CD4-positive, alpha-beta T cell treated with Interleukin-4 for 1 hour (primary cell): Measurements from ENCODE around the gene CA11.
"Not testable (repeated sequence)": the region's sequence is repeated elsewhere in the genome, so short reads cannot be mapped to it uniquely, and the experiment has no call there.

Source experiments
- DNase-seq, 2 donors: peaks; one replicate each; pipeline ENCODE4 v3.0.0-alpha.2; 2020 to 2022

Gene CA11

DNA sequence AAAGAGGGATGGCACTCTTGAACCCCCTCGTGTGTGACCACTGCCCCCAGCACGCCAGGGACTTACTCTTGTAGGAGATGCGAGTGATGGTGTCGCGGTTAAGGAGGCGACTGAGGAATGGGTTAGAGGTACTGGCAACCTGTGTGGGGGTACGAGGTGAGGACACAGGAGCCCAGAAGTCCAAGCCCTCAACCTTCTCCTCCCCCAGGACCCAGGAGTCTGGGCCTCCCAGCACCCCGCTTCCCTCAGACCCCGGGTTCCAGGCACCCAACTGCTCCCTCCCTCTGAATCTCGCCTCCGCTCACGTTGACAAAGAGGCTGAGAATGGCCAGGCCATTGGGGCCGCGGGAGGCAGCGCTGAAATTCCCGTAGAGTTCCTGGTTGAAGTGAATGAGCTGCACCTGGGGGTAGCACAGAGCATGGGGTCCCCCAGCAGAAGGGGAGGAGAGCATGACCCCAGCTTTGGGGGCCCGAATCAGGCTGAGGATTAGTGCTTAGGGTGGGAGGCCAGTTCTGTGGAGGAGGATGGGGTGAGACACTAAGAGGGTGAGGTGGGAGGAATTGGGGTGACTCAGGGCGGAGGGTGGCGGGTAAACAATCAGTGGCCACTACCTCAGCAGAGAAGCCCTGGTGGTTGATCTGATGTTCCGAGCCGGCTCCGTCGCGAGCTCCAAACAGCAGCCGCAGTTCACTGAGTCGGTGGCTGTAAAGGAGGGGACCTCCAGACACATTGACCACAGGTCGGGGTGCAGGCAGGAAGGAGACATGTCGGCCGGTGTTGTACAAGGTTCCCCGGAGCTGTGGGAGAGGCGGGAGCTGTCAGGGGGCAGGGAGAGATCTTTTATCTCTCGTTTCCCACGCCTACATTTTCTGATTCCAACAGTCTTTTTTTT lies 6.3 kb downstream of the CA11 start:
- DNase-seq: peak; percentile 42 to 50

- DNase-seq: peak in 1 of 2 donors; percentile 35
Observed at GRCh38 chr19:48638831-48639381, 7.1 kb downstream of the CA11 start.

DNA sequence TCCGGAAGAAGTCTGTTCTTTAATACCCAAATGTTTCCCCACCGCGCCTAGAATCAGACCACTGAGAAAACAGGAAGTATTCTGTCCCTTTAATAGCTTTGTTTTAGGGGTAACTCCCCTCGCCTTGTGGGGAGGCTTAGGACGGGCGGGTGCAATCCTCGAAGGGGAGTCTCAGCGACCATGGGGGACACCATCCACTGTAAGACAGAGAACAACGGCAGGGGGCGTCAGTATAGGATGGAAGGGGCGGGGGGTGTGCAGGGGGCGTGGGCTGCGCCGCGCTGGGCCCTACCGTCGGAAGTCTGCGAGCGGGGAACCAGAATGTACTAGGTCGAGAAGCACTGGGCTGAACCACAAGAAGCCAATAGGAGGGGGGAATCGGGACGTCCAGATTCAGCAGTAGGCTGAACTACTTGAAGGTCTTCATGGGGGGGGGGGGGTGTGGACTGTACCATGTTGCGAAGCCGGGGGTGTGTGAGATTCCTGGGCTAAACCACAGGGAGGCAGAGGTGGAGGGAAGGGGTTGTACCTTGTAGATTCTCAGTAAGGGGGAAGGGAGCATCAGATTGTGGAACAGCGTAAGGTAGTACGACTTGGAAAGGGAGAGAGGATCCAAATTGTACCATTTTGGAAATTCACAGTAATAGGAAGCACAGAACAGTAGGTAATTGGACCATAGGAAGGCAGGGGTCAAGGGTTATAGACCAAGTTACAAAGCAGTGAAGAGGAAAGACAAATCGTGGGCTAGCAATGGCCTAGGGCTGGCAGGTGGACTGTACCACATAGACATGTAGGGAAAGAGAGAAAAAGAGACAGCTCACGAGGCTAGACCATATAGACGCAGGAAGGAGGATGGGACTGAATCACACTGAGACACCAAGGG lies 7.8 kb downstream of the CA11 start:
- DNase-seq: peak; percentile 95

DNA sequence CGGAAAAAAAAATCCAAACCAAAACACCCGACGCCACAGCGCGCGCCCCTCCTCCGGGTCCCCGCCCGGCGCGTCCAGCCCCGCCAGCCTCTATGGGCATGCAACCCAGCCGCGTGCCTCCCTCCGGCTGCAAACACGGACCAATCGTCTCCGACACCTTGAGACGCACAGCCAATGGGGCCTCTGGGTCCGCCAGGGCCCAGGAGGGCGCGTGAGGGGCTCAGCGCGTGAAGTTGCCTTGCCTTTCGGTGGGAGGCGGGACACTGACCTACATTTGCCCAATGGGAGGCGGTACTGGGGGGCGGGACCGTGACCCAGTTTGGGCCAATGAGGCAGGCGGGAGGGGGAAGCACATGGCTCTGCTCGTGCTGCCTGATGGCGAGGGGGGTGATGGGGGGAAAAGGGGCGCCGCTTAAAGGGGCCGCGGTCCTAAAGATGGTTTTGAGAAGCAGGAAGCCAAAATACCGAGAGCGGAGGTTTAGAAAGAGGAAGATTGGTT lies 8.5 kb downstream of the CA11 start:
- DNase-seq: peak; percentile 100

DNA sequence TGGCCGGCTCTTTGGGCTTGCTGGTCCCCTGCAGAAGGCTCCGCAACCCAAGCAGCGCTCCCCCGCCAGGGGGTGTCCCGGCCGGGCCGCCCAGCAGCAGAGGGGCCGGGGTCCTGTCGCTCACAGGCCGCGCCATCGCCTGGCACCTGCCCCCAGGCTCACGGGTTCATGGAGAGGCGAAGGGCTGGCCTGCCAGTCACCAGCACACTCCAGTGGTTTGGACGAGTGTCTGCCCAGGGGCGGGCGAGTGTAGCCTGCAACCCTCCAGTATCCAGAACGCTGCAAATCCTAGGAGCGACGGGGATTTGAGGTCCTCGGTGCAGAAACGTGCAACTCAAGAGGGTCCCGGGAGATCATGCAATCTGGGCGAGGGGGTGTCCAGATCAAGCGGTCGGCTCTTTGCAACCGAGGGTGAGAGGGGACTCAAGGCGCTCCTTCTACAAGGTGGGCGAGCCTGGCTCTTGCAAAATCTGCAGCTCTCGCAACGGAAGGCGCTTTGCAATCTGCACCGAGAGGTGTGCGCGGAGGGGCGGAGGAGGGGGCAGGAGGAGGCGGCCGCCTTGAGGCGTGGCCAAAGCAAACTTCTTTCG lies 9.0 kb downstream of the CA11 start, which contains the start of gene DBP:
DBP (minus strand) TSS at position 521 of the 590 bp plus-strand sequence; CDS start at position 136, 385 bp downstream.
- peak; percentile 22 to 33 for DNase-seq

DNA sequence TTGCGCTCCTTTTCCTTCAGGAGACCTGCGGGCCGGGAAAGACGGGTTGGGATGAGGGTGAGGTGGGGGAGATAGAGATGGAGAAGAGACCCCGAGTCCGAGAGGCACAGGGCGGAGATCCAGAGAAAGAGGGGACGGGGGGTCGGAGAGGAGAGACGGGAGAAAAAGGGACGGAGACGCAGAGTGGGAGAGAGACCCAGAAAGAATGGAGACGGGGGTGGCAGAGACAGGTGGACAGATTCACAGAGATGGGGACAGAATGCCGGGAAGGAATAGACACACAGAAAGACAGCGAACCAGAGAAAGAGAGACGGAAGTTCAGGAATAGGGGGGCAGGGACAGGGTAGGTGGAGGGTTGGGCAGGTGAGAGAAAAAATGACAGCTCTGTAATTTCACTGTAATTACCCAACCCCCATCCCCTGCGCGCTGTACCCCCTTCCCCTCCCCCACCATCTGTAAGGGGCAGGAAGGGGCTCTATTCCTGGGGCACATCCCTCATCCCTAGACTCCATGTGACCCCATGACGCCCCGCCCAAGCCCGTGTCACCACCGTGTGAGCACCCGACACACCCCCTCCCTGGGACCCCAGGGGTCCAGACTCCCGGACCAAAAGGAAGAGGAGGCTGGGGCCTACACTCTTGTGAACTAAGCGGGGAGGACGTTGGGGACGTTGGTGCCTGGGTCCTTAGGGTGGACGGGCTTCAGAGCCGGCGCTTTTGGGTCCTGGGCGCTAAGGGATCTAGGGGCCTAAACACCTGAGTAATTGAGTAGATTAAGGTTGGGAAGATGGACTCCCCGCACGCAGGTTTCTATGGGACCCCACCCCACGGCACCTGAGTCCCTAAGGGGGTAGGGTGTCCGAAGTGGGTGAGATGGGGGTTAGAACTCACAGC lies 9.8 kb downstream of the CA11 start:
- peak in 1 of 2 donors; percentile 41 for DNase-seq

- peak; percentile 63 to 75 for DNase-seq
Observed at GRCh38 chr19:48635263-48635965, 10.6 kb downstream of the CA11 start.

- peak; percentile 93 to 94 for DNase-seq
Observed at GRCh38 chr19:48634424-48635262, 11.3 kb downstream of the CA11 start.

DNA sequence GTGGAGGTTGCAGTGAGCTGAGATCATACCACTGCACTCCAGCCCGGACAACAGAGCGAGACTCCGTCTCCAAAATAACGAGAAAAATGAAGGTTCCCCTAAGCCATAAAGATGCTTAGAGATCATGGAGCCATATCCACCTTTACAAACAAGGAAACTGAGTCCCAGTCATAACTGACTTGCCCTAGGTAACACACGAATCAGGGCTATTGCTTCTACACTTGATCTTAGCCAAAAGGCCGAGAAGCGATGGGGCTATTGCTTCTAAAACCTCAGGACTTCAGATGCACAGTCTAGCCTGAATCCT lies 12.0 kb downstream of the CA11 start:
- no peak for DNase-seq

- DNase-seq: no peak
Observed at GRCh38 chr19:48633148-48634035, 12.6 kb downstream of the CA11 start.

- DNase-seq: no peak
Observed at GRCh38 chr19:48632692-48633147, 13.3 kb downstream of the CA11 start.

- not testable (repeated sequence) for DNase-seq
Observed at GRCh38 chr19:48632286-48632685, 13.7 kb downstream of the CA11 start.

DNA sequence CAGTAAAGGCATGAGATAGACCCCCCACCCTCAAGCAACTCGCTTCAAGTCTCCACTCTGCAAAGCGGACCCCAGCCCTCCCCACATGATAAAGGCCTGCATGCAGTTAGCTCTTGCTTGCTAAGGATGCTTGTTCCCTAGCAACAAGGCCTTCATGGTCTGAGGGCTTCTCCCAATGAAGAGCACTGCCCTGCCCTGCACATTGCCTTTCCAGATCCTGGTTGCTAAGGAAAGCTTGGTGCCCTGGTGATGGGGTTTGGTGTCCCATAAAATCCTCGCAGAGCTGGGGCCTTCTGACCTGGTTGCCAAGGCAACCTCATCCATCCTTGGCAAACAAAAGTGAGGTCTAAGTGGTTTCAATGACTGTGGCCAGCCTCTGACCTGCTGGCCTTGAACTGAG lies 14.8 kb downstream of the CA11 start:
- no peak for DNase-seq

- no peak for DNase-seq
Observed at GRCh38 chr19:48630296-48631063, 15.5 kb downstream of the CA11 start.

- DNase-seq: peak in 1 of 2 donors; percentile 26
Observed at GRCh38 chr19:48629599-48630295, 16.2 kb downstream of the CA11 start.

DNA sequence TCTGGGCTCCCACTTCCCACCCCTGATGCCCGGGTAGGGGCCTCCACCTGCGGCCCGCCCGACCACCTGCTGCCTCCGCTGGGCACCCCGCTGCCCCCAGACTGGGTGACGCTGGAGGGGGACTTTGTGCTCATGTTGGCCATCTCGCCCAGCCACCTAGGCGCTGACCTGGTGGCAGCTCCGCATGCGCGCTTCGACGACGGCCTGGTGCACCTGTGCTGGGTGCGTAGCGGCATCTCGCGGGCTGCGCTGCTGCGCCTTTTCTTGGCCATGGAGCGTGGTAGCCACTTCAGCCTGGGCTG lies 16.7 kb downstream of the CA11 start:
- no peak for DNase-seq

DNA sequence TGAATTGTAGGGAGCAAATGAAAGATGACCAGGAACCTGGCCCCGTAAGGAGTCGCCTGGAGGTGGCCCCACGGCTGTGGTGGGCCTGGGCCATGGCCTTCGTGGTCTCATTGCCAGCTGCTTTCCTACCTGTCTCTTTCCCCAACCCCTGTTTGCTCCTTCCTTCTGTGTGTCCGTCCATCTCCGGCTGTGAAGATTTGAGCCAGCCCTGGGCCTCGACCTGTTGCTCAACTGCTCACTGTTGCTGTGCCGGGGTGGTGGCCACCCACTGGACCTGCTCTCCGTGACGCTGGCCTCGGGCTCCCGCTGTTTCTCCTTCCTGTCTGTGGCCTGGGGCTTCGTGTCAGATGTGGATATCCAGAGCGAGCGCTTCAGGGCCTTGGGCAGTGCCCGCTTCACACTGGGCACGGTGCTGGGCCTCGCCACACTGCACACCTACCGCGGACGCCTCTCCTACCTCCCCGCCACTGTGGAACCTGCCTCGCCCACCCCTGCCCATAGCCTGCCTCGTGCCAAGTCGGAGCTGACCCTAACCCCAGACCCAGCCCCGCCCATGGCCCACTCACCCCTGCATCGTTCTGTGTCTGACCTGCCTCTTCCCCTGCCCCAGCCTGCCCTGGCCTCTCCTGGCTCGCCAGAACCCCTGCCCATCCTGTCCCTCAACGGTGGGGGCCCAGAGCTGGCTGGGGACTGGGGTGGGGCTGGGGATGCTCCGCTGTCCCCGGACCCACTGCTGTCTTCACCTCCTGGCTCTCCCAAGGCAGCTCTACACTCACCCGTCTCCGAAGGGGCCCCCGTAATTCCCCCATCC lies 17.3 kb downstream of the CA11 start:
- no peak for DNase-seq
